HepG2 (cell line): ENCODE results near the gene GMPPB. TPM values are rescaled to one million over a fixed set of nuclear protein-coding genes. Genes with fewer than 3 reads are reported as not detected.

ENCODE experiments used
- CBFB ChIP-seq: sonication (generic); formaldehyde crosslinking; IDR thresholded peaks from 2 replicates; pipeline ENCODE4 v1.4.0; 2020; ENCODE audit warnings: missing genetic modification reagents
- DR1 ChIP-seq: sonication (generic); formaldehyde crosslinking; IDR thresholded peaks from 2 replicates; pipeline ENCODE4 v1.8.0; 2021; ENCODE audit warnings: mild to moderate bottlenecking, missing genetic modification reagents, inconsistent platforms
- ISX ChIP-seq: sonication (generic); formaldehyde crosslinking; conservative IDR thresholded peaks from 2 replicates; pipeline ENCODE4 v1.5.0; 2020; ENCODE audit warnings: missing genetic modification reagents
- MBD4 ChIP-seq: IDR thresholded peaks from 2 replicates; pipeline ENCODE4 v1.6.1; 2012; ENCODE audit warnings: low read length, inconsistent platforms, borderline replicate concordance
- SNRNP70 ChIP-seq: fragments of 200-400 bp; formaldehyde crosslinking; IDR thresholded peaks from 2 replicates; pipeline ENCODE4 v1.6.1; 2017; ENCODE audit warnings: mild to moderate bottlenecking, low read depth, low read length, moderate library complexity
- SP5 ChIP-seq: IDR thresholded peaks from 2 replicates; pipeline ENCODE4 v1.6.1; 2016; ENCODE audit warnings: low read depth, borderline replicate concordance
- TBP ChIP-seq: sonication (generic); formaldehyde crosslinking; IDR thresholded peaks from 2 replicates; pipeline ENCODE4 v1.5.0; 2020; ENCODE audit warnings: missing genetic modification reagents
- ZBTB1 ChIP-seq: sonication (generic); formaldehyde crosslinking; IDR thresholded peaks from 2 replicates; pipeline ENCODE4 v1.4.0; 2020; ENCODE audit warnings: missing genetic modification reagents, borderline replicate concordance
- ZNF468 ChIP-seq: sonication (generic); formaldehyde crosslinking; IDR thresholded peaks from 2 replicates; pipeline ENCODE4 v1.8.0; 2022; ENCODE audit warnings: mild to moderate bottlenecking, moderate library complexity, missing genetic modification reagents
- ZNF510 ChIP-seq: sonication (generic); formaldehyde crosslinking; IDR thresholded peaks from 2 replicates; pipeline ENCODE4 v1.4.0; 2020; ENCODE audit warnings: low read depth, mild to moderate bottlenecking, missing genetic modification reagents
- ZNF556 ChIP-seq: sonication (generic); formaldehyde crosslinking; IDR thresholded peaks from 2 replicates; pipeline ENCODE4 v1.4.0; 2020; ENCODE audit warnings: mild to moderate bottlenecking, missing genetic modification reagents, borderline replicate concordance
- ZNF790 ChIP-seq: sonication (generic); formaldehyde crosslinking; IDR thresholded peaks from 2 replicates; pipeline ENCODE4 v1.8.0; 2022; ENCODE audit warnings: missing genetic modification reagents, mild to moderate bottlenecking, borderline replicate concordance
- polyA plus RNA-seq, 8 experiments: library from polyadenylated mRNA; depleted of rRNA in 3 of 8; stranded (reverse) in 7 of 8; unstranded in 1 of 8; fragments of >200 nt; fragmentation: Illumina TruSeq in 4 of 8; extraction: Trizol in 4 of 8; gene quantifications; 2 replicates each; pipeline versions ENCODE4 v1.2.1 to v1.2.3, GENCODE V29; 2011 to 2016; ENCODE audit warnings: low read depth in 4 of 8, missing spikeins in 1 of 8, mixed read lengths in 1 of 8; ENCODE audit not compliant: insufficient read depth in 1 of 8
- total RNA-seq, 5 experiments: library from RNA; depleted of rRNA; stranded (reverse); fragments of >200 nt; fragmentation: Illumina TruSeq; extraction: Trizol; gene quantifications; 2 replicates each; pipeline ENCODE4 v1.2.3, GENCODE V29; 2016; ENCODE audit warnings: low read depth in 1 of 5
- TF ChIP-seq, protein P1 (sequence below): sonication (generic); formaldehyde crosslinking; IDR thresholded peaks from 2 replicates; pipeline ENCODE4 v1.5.1; 2020; ENCODE audit warnings: missing genetic modification reagents, mild to moderate bottlenecking, borderline replicate concordance
- TF ChIP-seq, protein P2 (sequence below): sonication (generic); formaldehyde crosslinking; IDR thresholded peaks from 2 replicates; pipeline ENCODE4 v1.8.1; 2023; ENCODE audit warnings: mild to moderate bottlenecking, moderate library complexity, missing genetic modification reagents
- TF ChIP-seq, protein P3 (sequence below): sonication (generic); formaldehyde crosslinking; IDR thresholded peaks from 2 replicates; pipeline ENCODE4 v1.4.0; 2020; ENCODE audit warnings: missing genetic modification reagents
- TF ChIP-seq, protein P4 (sequence below): sonication (generic); formaldehyde crosslinking; IDR thresholded peaks from 2 replicates; pipeline ENCODE4 v1.8.0; 2022; ENCODE audit warnings: mild to moderate bottlenecking, missing genetic modification reagents, borderline replicate concordance
- TF ChIP-seq, protein P5 (sequence below): sonication (generic); formaldehyde crosslinking; IDR thresholded peaks from 2 replicates; pipeline ENCODE4 v1.8.1; 2022; ENCODE audit warnings: low read depth, mild to moderate bottlenecking, missing genetic modification reagents
- TF ChIP-seq, protein P6 (sequence below): sonication (generic); formaldehyde crosslinking; IDR thresholded peaks from 2 replicates; pipeline ENCODE4 v1.8.0; 2022; ENCODE audit warnings: mild to moderate bottlenecking, missing genetic modification reagents, moderate library complexity

GMPPB gene
- total and polyA plus RNA-seq, 2 of the 13 experiments (the other 11 are each of a cell fraction or from before 2014, with no cell fraction given) = 6.5 to 23.1 TPM

DNA sequence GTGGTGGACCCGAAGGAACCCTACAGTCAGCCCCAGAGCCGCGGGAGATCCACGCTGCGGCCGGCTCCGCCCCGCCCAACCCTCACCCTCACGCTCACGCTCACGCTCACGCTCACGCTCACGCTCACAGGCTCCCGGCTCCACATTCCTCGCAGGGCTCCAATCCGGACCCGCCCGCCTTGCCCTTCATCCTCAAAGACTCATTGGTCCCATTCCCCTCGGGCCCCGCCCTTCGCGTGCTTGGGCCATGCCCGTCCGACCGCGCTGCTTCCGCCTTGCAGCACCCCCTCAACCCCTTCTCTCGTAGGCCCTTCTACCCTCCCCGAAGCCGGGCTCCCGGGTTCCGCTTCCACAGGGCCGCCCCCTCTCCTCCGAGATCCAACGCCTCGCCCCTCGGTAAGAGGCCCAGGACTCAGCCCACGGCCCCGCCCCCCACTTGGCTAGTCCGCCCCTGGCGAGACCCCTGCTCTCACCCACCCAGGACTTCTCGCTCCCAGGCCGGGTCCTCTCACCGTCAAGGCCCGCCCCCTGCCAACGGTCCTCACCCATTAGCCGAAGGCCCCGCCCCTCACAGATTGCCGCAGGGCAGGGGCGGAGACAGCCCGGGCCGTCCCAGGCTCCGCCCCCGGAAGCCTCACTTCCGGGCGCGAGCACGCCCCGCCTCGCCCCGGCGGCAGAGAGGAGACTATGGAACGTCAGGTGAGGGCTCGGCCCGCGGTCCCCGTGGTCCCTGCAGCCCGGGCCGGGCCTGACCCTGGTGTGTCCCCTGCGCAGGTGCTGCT is 49.8 kb downstream of the GMPPB start, which contains the start of gene APEH (continued):
- TF ChIP-seq SNRNP70 = no peak
- TF ChIP-seq, protein P1, sequence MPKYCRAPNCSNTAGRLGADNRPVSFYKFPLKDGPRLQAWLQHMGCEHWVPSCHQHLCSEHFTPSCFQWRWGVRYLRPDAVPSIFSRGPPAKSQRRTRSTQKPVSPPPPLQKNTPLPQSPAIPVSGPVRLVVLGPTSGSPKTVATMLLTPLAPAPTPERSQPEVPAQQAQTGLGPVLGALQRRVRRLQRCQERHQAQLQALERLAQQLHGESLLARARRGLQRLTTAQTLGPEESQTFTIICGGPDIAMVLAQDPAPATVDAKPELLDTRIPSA (CRISPR knock-in tag) = no peak
- peak; percentile 66 for TF ChIP-seq SP5 (CRISPR knock-in tag)
- TF ChIP-seq ZNF468 = no peak
- no peak for TF ChIP-seq ZNF556 (CRISPR knock-in tag)
- no peak for TF ChIP-seq CBFB (CRISPR knock-in tag)
- TF ChIP-seq DR1 (CRISPR knock-in tag) = peak; percentile 53; the same call in 1 of the 2 replicates
- peak; percentile 32; the same call in 1 of the 2 replicates for TF ChIP-seq ZNF510 (CRISPR knock-in tag)
- TF ChIP-seq MBD4 = no peak
- TF ChIP-seq, protein P2, sequence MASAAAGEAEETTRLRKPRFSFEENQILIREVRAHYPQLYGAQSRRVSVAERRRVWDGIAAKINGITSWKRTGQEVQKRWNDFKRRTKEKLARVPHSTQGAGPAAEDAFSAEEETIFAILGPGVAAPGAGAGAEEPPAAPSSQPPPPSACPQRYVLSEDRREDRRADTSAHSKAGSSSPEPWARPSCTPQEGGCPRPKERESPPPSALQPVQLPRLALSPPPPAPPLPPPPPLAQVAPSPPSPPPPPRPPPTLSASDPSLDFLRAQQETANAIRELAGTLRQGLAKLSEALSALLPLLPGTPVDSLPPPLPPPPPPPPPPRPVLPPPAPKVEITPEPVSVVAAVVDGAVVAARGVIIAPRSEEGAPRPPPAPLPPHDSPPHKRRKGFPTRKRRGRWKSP (CRISPR knock-in tag) = peak; percentile 70
- peak; percentile 79; the same call in 1 of the 2 replicates for TF ChIP-seq ZNF790 (CRISPR knock-in tag)
- TF ChIP-seq, protein P3, sequence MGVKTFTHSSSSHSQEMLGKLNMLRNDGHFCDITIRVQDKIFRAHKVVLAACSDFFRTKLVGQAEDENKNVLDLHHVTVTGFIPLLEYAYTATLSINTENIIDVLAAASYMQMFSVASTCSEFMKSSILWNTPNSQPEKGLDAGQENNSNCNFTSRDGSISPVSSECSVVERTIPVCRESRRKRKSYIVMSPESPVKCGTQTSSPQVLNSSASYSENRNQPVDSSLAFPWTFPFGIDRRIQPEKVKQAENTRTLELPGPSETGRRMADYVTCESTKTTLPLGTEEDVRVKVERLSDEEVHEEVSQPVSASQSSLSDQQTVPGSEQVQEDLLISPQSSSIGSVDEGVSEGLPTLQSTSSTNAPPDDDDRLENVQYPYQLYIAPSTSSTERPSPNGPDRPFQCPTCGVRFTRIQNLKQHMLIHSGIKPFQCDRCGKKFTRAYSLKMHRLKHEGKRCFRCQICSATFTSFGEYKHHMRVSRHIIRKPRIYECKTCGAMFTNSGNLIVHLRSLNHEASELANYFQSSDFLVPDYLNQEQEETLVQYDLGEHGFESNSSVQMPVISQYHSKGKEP (CRISPR knock-in tag) = no peak
- TF ChIP-seq, protein P4, sequence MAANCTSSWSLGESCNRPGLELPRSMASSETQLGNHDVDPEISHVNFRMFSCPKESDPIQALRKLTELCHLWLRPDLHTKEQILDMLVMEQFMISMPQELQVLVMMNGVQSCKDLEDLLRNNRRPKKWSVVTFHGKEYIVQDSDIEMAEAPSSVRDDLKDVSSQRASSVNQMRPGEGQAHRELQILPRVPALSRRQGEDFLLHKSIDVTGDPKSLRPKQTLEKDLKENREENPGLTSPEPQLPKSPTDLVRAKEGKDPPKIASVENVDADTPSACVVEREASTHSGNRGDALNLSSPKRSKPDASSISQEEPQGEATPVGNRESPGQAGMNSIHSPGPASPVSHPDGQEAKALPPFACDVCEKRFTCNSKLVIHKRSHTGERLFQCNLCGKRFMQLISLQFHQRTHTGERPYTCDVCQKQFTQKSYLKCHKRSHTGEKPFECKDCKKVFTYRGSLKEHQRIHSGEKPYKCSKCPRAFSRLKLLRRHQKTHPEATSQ (CRISPR knock-in tag) = no peak
- TF ChIP-seq ZBTB1 = no peak
- TF ChIP-seq, protein P5, sequence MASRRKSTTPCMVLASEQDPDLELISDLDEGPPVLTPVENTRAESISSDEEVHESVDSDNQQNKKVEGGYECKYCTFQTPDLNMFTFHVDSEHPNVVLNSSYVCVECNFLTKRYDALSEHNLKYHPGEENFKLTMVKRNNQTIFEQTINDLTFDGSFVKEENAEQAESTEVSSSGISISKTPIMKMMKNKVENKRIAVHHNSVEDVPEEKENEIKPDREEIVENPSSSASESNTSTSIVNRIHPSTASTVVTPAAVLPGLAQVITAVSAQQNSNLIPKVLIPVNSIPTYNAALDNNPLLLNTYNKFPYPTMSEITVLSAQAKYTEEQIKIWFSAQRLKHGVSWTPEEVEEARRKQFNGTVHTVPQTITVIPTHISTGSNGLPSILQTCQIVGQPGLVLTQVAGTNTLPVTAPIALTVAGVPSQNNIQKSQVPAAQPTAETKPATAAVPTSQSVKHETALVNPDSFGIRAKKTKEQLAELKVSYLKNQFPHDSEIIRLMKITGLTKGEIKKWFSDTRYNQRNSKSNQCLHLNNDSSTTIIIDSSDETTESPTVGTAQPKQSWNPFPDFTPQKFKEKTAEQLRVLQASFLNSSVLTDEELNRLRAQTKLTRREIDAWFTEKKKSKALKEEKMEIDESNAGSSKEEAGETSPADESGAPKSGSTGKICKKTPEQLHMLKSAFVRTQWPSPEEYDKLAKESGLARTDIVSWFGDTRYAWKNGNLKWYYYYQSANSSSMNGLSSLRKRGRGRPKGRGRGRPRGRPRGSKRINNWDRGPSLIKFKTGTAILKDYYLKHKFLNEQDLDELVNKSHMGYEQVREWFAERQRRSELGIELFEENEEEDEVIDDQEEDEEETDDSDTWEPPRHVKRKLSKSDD = 0 out of 2 replicates have a peak, but pooled peaks have one; percentile 16
- TF ChIP-seq ISX (CRISPR knock-in tag) = no peak
- TF ChIP-seq, protein P6, sequence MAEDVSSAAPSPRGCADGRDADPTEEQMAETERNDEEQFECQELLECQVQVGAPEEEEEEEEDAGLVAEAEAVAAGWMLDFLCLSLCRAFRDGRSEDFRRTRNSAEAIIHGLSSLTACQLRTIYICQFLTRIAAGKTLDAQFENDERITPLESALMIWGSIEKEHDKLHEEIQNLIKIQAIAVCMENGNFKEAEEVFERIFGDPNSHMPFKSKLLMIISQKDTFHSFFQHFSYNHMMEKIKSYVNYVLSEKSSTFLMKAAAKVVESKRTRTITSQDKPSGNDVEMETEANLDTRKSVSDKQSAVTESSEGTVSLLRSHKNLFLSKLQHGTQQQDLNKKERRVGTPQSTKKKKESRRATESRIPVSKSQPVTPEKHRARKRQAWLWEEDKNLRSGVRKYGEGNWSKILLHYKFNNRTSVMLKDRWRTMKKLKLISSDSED (CRISPR knock-in tag) = no peak
- no peak for TF ChIP-seq TBP
